GM12865 (cell line): ENCODE results near the gene TNS3.
"Not testable (repeated sequence)": the region's sequence is repeated elsewhere in the genome, so short reads cannot be mapped to it uniquely, and the experiment has no call there.

Source experiments
- DNase-seq: peaks from one replicate; pipeline ENCODE4 v3.0.0; 2010; ENCODE audit warnings: low read depth
- H3K4me3 ChIP-seq: 2 replicates; pipeline ENCODE4 v1.5.1; 2011; ENCODE audit warnings: mild to moderate bottlenecking, low read depth, low read length, control low read depth
- CTCF ChIP-seq: IDR thresholded peaks from 2 replicates; pipeline ENCODE4 v1.5.1; 2011; ENCODE audit warnings: low read length, control low read depth, low read depth, inconsistent platforms; ENCODE audit not compliant: insufficient read depth; ENCODE audit errors: missing control alignments

The TNS3 gene

GRCh38 chr7:47610506-47611044 is 28.7 kb upstream of the TNS3 start:
- TF ChIP-seq CTCF: no peak
- no peak for DNase-seq
- H3K4me3 ChIP-seq: no peak overlapping the region

GRCh38 chr7:47609803-47610452 is 28.0 kb upstream of the TNS3 start:
- no peak overlapping the region for H3K4me3 ChIP-seq
- TF ChIP-seq CTCF: no peak
- no peak for DNase-seq

GRCh38 chr7:47606593-47607046 is 24.7 kb upstream of the TNS3 start:
- not testable (repeated sequence) for H3K4me3 ChIP-seq, DNase-seq

- no peak for TF ChIP-seq CTCF
- H3K4me3 ChIP-seq: no peak overlapping the region
- no peak for DNase-seq
These were observed 24.1 kb upstream of the TNS3 start for GRCh38 chr7:47605816-47606575.

GRCh38 chr7:47604496-47604890 is 22.6 kb upstream of the TNS3 start:
- no peak for DNase-seq
- TF ChIP-seq CTCF: no peak
- H3K4me3 ChIP-seq: no peak overlapping the region

GRCh38 chr7:47603514-47604255 is 21.8 kb upstream of the TNS3 start:
- H3K4me3 ChIP-seq: not testable (repeated sequence)

GRCh38 chr7:47602272-47603004 is 20.5 kb upstream of the TNS3 start:
- no peak for TF ChIP-seq CTCF
- no peak overlapping the region for H3K4me3 ChIP-seq
- no peak for DNase-seq

More at GRCh38 chr7:47603514-47604255, 21.8 kb upstream of the TNS3 start:
- DNase-seq: not testable (repeated sequence)
